Right renal cortex interstitium (tissue), 3 donors: ENCODE measurements around the gene ZBTB43. TPM values are rescaled to one million over a fixed set of nuclear protein-coding genes. Genes with fewer than 3 reads are reported as not detected.
"Not testable (repeated sequence)": the region's sequence is repeated elsewhere in the genome, so short reads cannot be mapped to it uniquely, and the experiment has no call there.

Experiments used
- DNase-seq, 3 donors: peaks; one replicate each; pipeline ENCODE4 v3.0.0-alpha.2; 2013; ENCODE audit warnings: low read depth in 3 of 3, low spot score in 2 of 3
- polyA plus RNA-seq, 3 donors: library from polyadenylated mRNA; unstranded; fragments of 120-200 nt; gene quantifications; one replicate each; pipeline ENCODE4 v1.2.1, GENCODE V29; 2013; ENCODE audit not compliant: insufficient read length in 3 of 3

ZBTB43 gene
- polyA plus RNA-seq, 3 donors = 13.2 to 17.4 (median 14.6) TPM

- no peak for DNase-seq
Measured at GRCh38 chr9:126790561-126790960, 14.3 kb upstream of the ZBTB43 start.

GRCh38 chr9:126791406-126792230 lies 13.2 kb upstream of the ZBTB43 start:
- DNase-seq = no peak

- DNase-seq = no peak
Measured at GRCh38 chr9:126793686-126794417, 11.0 kb upstream of the ZBTB43 start.

GRCh38 chr9:126794441-126794840 lies 10.4 kb upstream of the ZBTB43 start:
- DNase-seq = no peak

- DNase-seq = no peak
Measured at GRCh38 chr9:126796758-126797157, 8.1 kb upstream of the ZBTB43 start.

GRCh38 chr9:126797903-126798302 lies 6.9 kb upstream of the ZBTB43 start:
- DNase-seq = no peak

GRCh38 chr9:126799034-126799433 lies 5.8 kb upstream of the ZBTB43 start:
- no peak for DNase-seq

GRCh38 chr9:126802318-126803059 lies 2.4 kb upstream of the ZBTB43 start:
- no peak for DNase-seq

- no peak for DNase-seq
Measured at GRCh38 chr9:126804198-126804695, 593 bp upstream of the ZBTB43 start.

- no peak for DNase-seq
Measured at GRCh38 chr9:126805554-126806262, 868 bp downstream of the ZBTB43 start.

GRCh38 chr9:126806336-126806735 lies 1.5 kb downstream of the ZBTB43 start:
- DNase-seq = no peak

- DNase-seq = no peak
Measured at GRCh38 chr9:126809068-126809467, 4.2 kb downstream of the ZBTB43 start.

- DNase-seq = not testable (repeated sequence)
Measured at GRCh38 chr9:126810221-126810620, 5.4 kb downstream of the ZBTB43 start.

GRCh38 chr9:126813072-126813471 lies 8.2 kb downstream of the ZBTB43 start:
- DNase-seq = no peak

GRCh38 chr9:126814091-126814490 lies 9.3 kb downstream of the ZBTB43 start:
- DNase-seq = no peak

- DNase-seq = not testable (repeated sequence)
Measured at GRCh38 chr9:126817615-126818014, 12.8 kb downstream of the ZBTB43 start.

- no peak for DNase-seq
Measured at GRCh38 chr9:126818482-126818881, 13.6 kb downstream of the ZBTB43 start.

GRCh38 chr9:126819482-126819881 lies 14.6 kb downstream of the ZBTB43 start:
- DNase-seq = no peak

- no peak for DNase-seq
Measured at GRCh38 chr9:126822278-126822677, 17.4 kb downstream of the ZBTB43 start.

- no peak for DNase-seq
Measured at GRCh38 chr9:126822873-126823272, 18.0 kb downstream of the ZBTB43 start.
